HG02763 (cell line): Measurements from ENCODE around the gene WAC.
"Not testable (repeated sequence)": the region's sequence is repeated elsewhere in the genome, so short reads cannot be mapped to it uniquely, and the experiment has no call there.

Experiments used
- ATAC-seq: cut with Tn5 transposase; IDR thresholded peaks from one replicate; pipeline ENCODE4 v1.9.1; 2021; ENCODE audit warnings: mild to moderate bottlenecking, moderate library complexity; ENCODE audit not compliant: unreplicated experiment

Gene WAC

GRCh38 chr10:28532337-28533185 lies at the start of gene WAC:
WAC (plus strand) TSS chr10:28533118; CDS start chr10:28533580, 462 bp downstream.
- ATAC-seq: peak; percentile 82

- ATAC-seq: no peak
Observed at GRCh38 chr10:28489206-28489605, 43.7 kb upstream of the WAC start.

- not testable (repeated sequence) for ATAC-seq
Observed at GRCh38 chr10:28490256-28490865, 42.6 kb upstream of the WAC start.

GRCh38 chr10:28492116-28492920 lies 40.6 kb upstream of the WAC start:
- no peak for ATAC-seq

- no peak for ATAC-seq
Observed at GRCh38 chr10:28494420-28494819, 38.5 kb upstream of the WAC start.

- no peak for ATAC-seq
Observed at GRCh38 chr10:28495084-28495483, 37.8 kb upstream of the WAC start.

- no peak for ATAC-seq
Observed at GRCh38 chr10:28496017-28496416, 36.9 kb upstream of the WAC start.

GRCh38 chr10:28496481-28496961 lies 36.4 kb upstream of the WAC start:
- ATAC-seq: no peak

GRCh38 chr10:28497313-28498126 lies 35.4 kb upstream of the WAC start:
- no peak for ATAC-seq

- ATAC-seq: not testable (repeated sequence)
Observed at GRCh38 chr10:28500203-28500602, 32.7 kb upstream of the WAC start.

GRCh38 chr10:28503114-28503513 lies 29.8 kb upstream of the WAC start:
- no peak for ATAC-seq

GRCh38 chr10:28505359-28505959 lies 27.5 kb upstream of the WAC start:
- no peak for ATAC-seq

- ATAC-seq: no peak
Observed at GRCh38 chr10:28508304-28508925, 24.5 kb upstream of the WAC start.

- ATAC-seq: no peak
Observed at GRCh38 chr10:28509286-28509685, 23.6 kb upstream of the WAC start.

GRCh38 chr10:28514648-28515047 lies 18.3 kb upstream of the WAC start:
- ATAC-seq: no peak

GRCh38 chr10:28520346-28520745 lies 12.6 kb upstream of the WAC start:
- no peak for ATAC-seq

GRCh38 chr10:28520828-28521227 lies 12.1 kb upstream of the WAC start:
- ATAC-seq: not testable (repeated sequence)

- ATAC-seq: not testable (repeated sequence)
Observed at GRCh38 chr10:28521961-28522360, 11.0 kb upstream of the WAC start.

- ATAC-seq: no peak
Observed at GRCh38 chr10:28523725-28524252, 9.1 kb upstream of the WAC start.
